IMR-90 (cell line): ENCODE data around the gene DDAH2. TPM values are rescaled to one million over a fixed set of nuclear protein-coding genes. Genes with fewer than 3 reads are reported as not detected.
A peak's percentile ranks its signal among the peaks of the same experiment; 100 is the strongest.

ENCODE experiments used
- ATAC-seq: fragments of 200-7000 bp; cut with Tn5 transposase; 2 replicates; pipeline ENCODE4 v1.9.1; 2020; ENCODE audit warnings: low read depth, mild to moderate bottlenecking, moderate library complexity
- BruUV-seq: library from RNA; stranded (reverse); fragments of 400-500 nt; replicated peaks from 2 replicates; lab custom pipeline; 2021; lab: Mats Ljungman, UMichigan
- CTCF ChIA-PET: fragments of 300-600 bp; formaldehyde crosslinking; extraction: SDS; loops from one replicate; lab custom pipeline; 2021; ENCODE audit warnings: antibody characterized with exemption; lab: Yijun Ruan, JAX
- POLR2A ChIA-PET: fragments of 300-600 bp; sonication (Branson Sonifier 250); formaldehyde crosslinking; loops from one replicate; lab custom pipeline; 2022; ENCODE audit warnings: antibody characterized with exemption; ENCODE audit not compliant: unreplicated experiment; lab: Charles Lee
- DNase-seq: peaks from one replicate; pipeline ENCODE4 v3.0.0; 2013
- H2AFZ ChIP-seq: replicated peaks from 2 replicates; pipeline ENCODE3; 2013; ENCODE audit warnings: low read length, mild to moderate bottlenecking; ENCODE audit not compliant: poor library complexity
- H2AK5ac ChIP-seq: 2 replicates; pipeline ENCODE4 v1.6.1; 2013; ENCODE audit warnings: low read depth, low read length, inconsistent platforms
- H2AK9ac ChIP-seq: replicated peaks from 2 replicates; pipeline ENCODE3; 2013; ENCODE audit warnings: mild to moderate bottlenecking, low read depth, low read length, moderate library complexity; ENCODE audit not compliant: poor library complexity
- H2BK120ac ChIP-seq: 2 replicates; pipeline ENCODE4 v1.6.1; 2013; ENCODE audit warnings: low read depth, low read length, inconsistent platforms
- H2BK15ac ChIP-seq: 3 replicates; pipeline ENCODE4 v1.6.1; 2013; ENCODE audit warnings: low read depth, low read length, inconsistent platforms
- H2BK20ac ChIP-seq: 2 replicates; pipeline ENCODE4 v1.6.1; 2013; ENCODE audit warnings: low read depth, mild to moderate bottlenecking, inconsistent platforms, low read length, moderate library complexity
- H2BK5ac ChIP-seq: 2 replicates; pipeline ENCODE4 v1.6.1; 2013; ENCODE audit warnings: mild to moderate bottlenecking, low read depth, low read length, inconsistent platforms; ENCODE audit not compliant: poor library complexity, severe bottlenecking
- H3K14ac ChIP-seq: replicated peaks from 2 replicates; pipeline ENCODE4 v1.6.1; 2013; ENCODE audit warnings: low read depth, low read length, inconsistent platforms
- H3K18ac ChIP-seq: 2 replicates; pipeline ENCODE4 v1.6.1; 2013; ENCODE audit warnings: low read depth, low read length, control low read depth
- H3K23ac ChIP-seq: 2 replicates; pipeline ENCODE4 v1.6.1; 2013; ENCODE audit warnings: low read depth, low read length, inconsistent platforms
- H3K27ac ChIP-seq: 2 replicates; pipeline ENCODE4 v1.5.1; 2013; ENCODE audit warnings: mild to moderate bottlenecking, control low read depth, low read length; ENCODE audit not compliant: insufficient read depth
- H3K27me3 ChIP-seq: 2 replicates; pipeline ENCODE4 v1.6.1; 2013; ENCODE audit warnings: low read length; ENCODE audit not compliant: control insufficient read depth, insufficient read depth
- H3K36me3 ChIP-seq: 2 replicates; pipeline ENCODE4 v1.6.1; 2013; ENCODE audit warnings: low read length, mixed read lengths; ENCODE audit not compliant: control insufficient read depth, insufficient read depth
- H3K4ac ChIP-seq: 2 replicates; pipeline ENCODE4 v1.6.1; 2013; ENCODE audit warnings: low read depth, low read length, inconsistent platforms
- H3K4me1 ChIP-seq: 2 replicates; pipeline ENCODE4 v1.6.1; 2013; ENCODE audit warnings: low read length, mixed read lengths; ENCODE audit not compliant: control insufficient read depth, insufficient read depth
- H3K4me2 ChIP-seq: 2 replicates; pipeline ENCODE4 v1.6.1; 2013; ENCODE audit warnings: low read depth, mild to moderate bottlenecking, control low read depth, low read length, moderate library complexity
- H3K4me3 ChIP-seq: 2 replicates; pipeline ENCODE4 v1.5.1; 2013; ENCODE audit warnings: low read depth, mild to moderate bottlenecking, control low read depth, low read length, moderate library complexity; ENCODE audit not compliant: insufficient read depth
- H3K56ac ChIP-seq: 2 replicates; pipeline ENCODE4 v1.6.1; 2013; ENCODE audit warnings: low read length, inconsistent platforms; ENCODE audit not compliant: insufficient read depth; ENCODE audit errors: extremely low read depth
- H3K79me1 ChIP-seq, 2 experiments: 2 replicates each; pipeline ENCODE4 v1.6.1; 2013; ENCODE audit warnings: low read length in 2 of 2, inconsistent platforms in 1 of 2, low read depth in 1 of 2
- H3K9ac ChIP-seq: 2 replicates; pipeline ENCODE4 v1.6.1; 2013; ENCODE audit warnings: low read depth, low read length, control low read depth
- H3K9me1 ChIP-seq: 2 replicates; pipeline ENCODE4 v1.6.1; 2013; ENCODE audit warnings: low read length, inconsistent platforms; ENCODE audit not compliant: insufficient read depth
- H3K9me3 ChIP-seq: 2 replicates; pipeline ENCODE4 v1.6.1; 2013; ENCODE audit warnings: low read length; ENCODE audit not compliant: control insufficient read depth, insufficient read depth
- H4K20me1 ChIP-seq: 2 replicates; pipeline ENCODE4 v1.6.1; 2013; ENCODE audit warnings: low read length, inconsistent platforms; ENCODE audit not compliant: insufficient read depth
- H4K5ac ChIP-seq: 2 replicates; pipeline ENCODE4 v1.6.1; 2013; ENCODE audit warnings: mild to moderate bottlenecking, low read depth, low read length, control low read depth
- H4K8ac ChIP-seq, 2 experiments: 2 replicates each; pipeline ENCODE4 v1.6.1; 2013; ENCODE audit warnings: low read depth in 2 of 2, low read length in 2 of 2, control low read depth in 1 of 2, inconsistent platforms in 1 of 2
- H4K91ac ChIP-seq: 2 replicates; pipeline ENCODE4 v1.6.1; 2013; ENCODE audit warnings: low read depth, low read length, inconsistent platforms; ENCODE audit not compliant: insufficient read depth
- BHLHE40 ChIP-seq: fragments of 150-350 bp; IDR thresholded peaks from 2 replicates; pipeline ENCODE4 v1.6.1; 2016; ENCODE audit warnings: mild to moderate bottlenecking, low read depth, low read length
- CEBPB ChIP-seq: IDR thresholded peaks from 2 replicates; pipeline ENCODE4 v1.6.1; 2012; ENCODE audit warnings: low read depth, low read length, improper control_type of control experiment
- CHD1 ChIP-seq: IDR thresholded peaks from 2 replicates; pipeline ENCODE4 v1.6.1; 2012; ENCODE audit warnings: low read depth, low read length, improper control_type of control experiment
- CTCF ChIP-seq: conservative IDR thresholded peaks from 2 replicates; pipeline ENCODE4 v1.5.1; 2012; ENCODE audit warnings: mild to moderate bottlenecking, low read depth, low read length, improper control_type of control experiment
- ELK1 ChIP-seq: fragments of 150-350 bp; IDR thresholded peaks from 2 replicates; pipeline ENCODE4 v1.6.1; 2016; ENCODE audit warnings: low read depth, mild to moderate bottlenecking, low read length, moderate library complexity, borderline replicate concordance
- FOS ChIP-seq: fragments of 150-350 bp; IDR thresholded peaks from 2 replicates; pipeline ENCODE4 v1.6.1; 2016; ENCODE audit warnings: low read depth, low read length
- MAFK ChIP-seq: IDR thresholded peaks from 2 replicates; pipeline ENCODE4 v1.6.1; 2012; ENCODE audit warnings: low read depth, low read length, improper control_type of control experiment
- MAZ ChIP-seq: IDR thresholded peaks from 2 replicates; pipeline ENCODE4 v1.6.1; 2012; ENCODE audit warnings: low read depth, mild to moderate bottlenecking, low read length, improper control_type of control experiment, moderate library complexity, borderline replicate concordance
- MXI1 ChIP-seq: IDR thresholded peaks from 2 replicates; pipeline ENCODE4 v1.6.1; 2012; ENCODE audit warnings: low read depth, mild to moderate bottlenecking, low read length, moderate library complexity, borderline replicate concordance
- NFE2L2 ChIP-seq: fragments of 150-350 bp; IDR thresholded peaks from 2 replicates; pipeline ENCODE4 v1.6.1; 2016; ENCODE audit warnings: low read depth, mild to moderate bottlenecking, low read length
- POLR2A ChIP-seq: IDR thresholded peaks from 2 replicates; pipeline ENCODE4 v1.6.1; 2012; ENCODE audit warnings: mild to moderate bottlenecking, low read depth, low read length
- RAD21 ChIP-seq: IDR thresholded peaks from 2 replicates; pipeline ENCODE4 v1.6.1; 2012; ENCODE audit warnings: low read length, improper control_type of control experiment
- RCOR1 ChIP-seq: IDR thresholded peaks from 2 replicates; pipeline ENCODE4 v1.6.1; 2012; ENCODE audit warnings: mild to moderate bottlenecking, low read length, improper control_type of control experiment; ENCODE audit not compliant: insufficient replicate concordance
- RFX5 ChIP-seq: IDR thresholded peaks from 2 replicates; pipeline ENCODE4 v1.8.0; 2012; ENCODE audit warnings: low read depth, mild to moderate bottlenecking, low read length, moderate library complexity
- SMC3 ChIP-seq: fragments of 150-350 bp; IDR thresholded peaks from 2 replicates; pipeline ENCODE4 v1.6.1; 2016; ENCODE audit warnings: low read depth, mild to moderate bottlenecking, antibody characterized with exemption, low read length, moderate library complexity
- USF2 ChIP-seq: fragments of 150-350 bp; IDR thresholded peaks from 2 replicates; pipeline ENCODE4 v1.6.1; 2017; ENCODE audit warnings: mild to moderate bottlenecking, antibody characterized with exemption, low read length, low read depth
- WGBS, 2 experiments: methylation state at CpG; one replicate each; pipeline versions ENCODE4 v1.1.5 to v1.1.7; 2013; ENCODE audit warnings: missing lambda C conversion rate in 2 of 2; ENCODE audit not compliant: insufficient read length in 1 of 2; ENCODE audit errors: extremely low coverage in 2 of 2; 5-methylcytosine and 5-hydroxymethylcytosine counted together
- dilution Hi-C: fragments of 300-500 bp; cut with HindIII; formaldehyde crosslinking; loops from one replicate; pipeline ENCODE4 v1.14.3; 2018; ENCODE audit warnings: low sequenced_read_pairs; ENCODE audit not compliant: unreplicated experiment
- in situ Hi-C: fragments of 300-500 bp; cut with MboI; formaldehyde crosslinking; loops from 3 replicates; pipeline ENCODE4 v1.14.3; 2019; ENCODE audit warnings: low sequenced_read_pairs, inconsistent platforms, mixed read lengths
- intact Hi-C: fragments of 100-400 bp; cut with micrococcal nuclease; formaldehyde crosslinking; loops from 2 replicates; pipeline ENCODE4 v1.10.0; 2022
- polyA plus RNA-seq, 3 experiments: library from polyadenylated mRNA; depleted of rRNA; stranded (reverse); fragments of >200 nt; gene quantifications; 2 replicates each; pipeline ENCODE4 v1.2.3, GENCODE V29; 2012; ENCODE audit warnings: low replicate concordance in 1 of 3
- total RNA-seq: library from RNA; depleted of rRNA; stranded (reverse); fragments of >200 nt; gene quantifications from 2 replicates; pipeline ENCODE4 v1.2.3, GENCODE V29; 2012

Gene DDAH2
- total and polyA plus RNA-seq, 2 of the 4 experiments (the other 2 are of a cell fraction): 40.7 to 57.9 TPM

- ChIA-PET POLR2A (no interaction called here), CTCF (interaction anchor here (0.5 kb wide), 1 partner anchor 133 kb away, joined by 3 read pairs; no protein-coding TSS in a partner anchor)
- Histone ChIP-seq H4K5ac (no peak overlapping the region), H3K4ac (no peak overlapping the region), H3K27me3 (no peaks in the 10 kb centered on the region), H2BK15ac (no peak overlapping the region), H2AFZ (no peak overlapping the region), H2BK20ac (no peak overlapping the region), H2BK120ac (no peak overlapping the region), H3K27ac (no peak overlapping the region), H3K4me3 (no peak overlapping the region), H4K91ac (no peak overlapping the region), H3K23ac (peak overlapping the region; percentile 3; the same call in 1 of the 2 replicates), H3K36me3 (peaks cover 39% of the 10 kb centered on the region), H3K56ac (no peak overlapping the region), H4K20me1 (0 out of 2 replicates have a peak, but pooled peaks cover 11% of the 10 kb centered on the region), H3K9ac (no peak overlapping the region), H3K4me2 (no peak overlapping the region), H4K8ac (no peak overlapping the region), H2AK9ac (peak overlapping the region; percentile 68), H3K14ac (0 out of 2 replicates have a peak overlapping the region, but pooled peaks have one; percentile 17), H2BK5ac (no peak overlapping the region), H3K79me1 (peaks cover 25 to 50% of the 10 kb centered on the region in 2 experiments), H2AK5ac (no peak overlapping the region), H3K4me1 (peaks cover 6% of the 10 kb centered on the region), H3K9me3 (no peaks in the 10 kb centered on the region), H3K18ac (no peak overlapping the region), H3K9me1 (peaks cover 10% of the 10 kb centered on the region)
- WGBS, 2 experiments: no CpG with 5 or more reads among the region's 3 CpGs
- in situ Hi-C loops: no loop called here
- no TSS peak for BruUV-seq
- dilution Hi-C loops: no loop called here
- TF ChIP-seq CHD1 (no peak), CTCF (no peak), SMC3 (no peak), MAZ (no peak), POLR2A (no peak), MXI1 (no peak), NFE2L2 (no peak), BHLHE40 (no peak), ELK1 (no peak), USF2 (no peak), CEBPB (no peak), RFX5 (no peak), RAD21 (no peak), FOS (no peak), RCOR1 (no peak), MAFK (no peak)
- peak; percentile 54 for DNase-seq
- intact Hi-C loops: no loop called here
- ATAC-seq: no peak
These were observed 31.5 kb downstream of the DDAH2 start for GRCh38 chr6:31697555-31697954.
